HepG2 (cell line): ENCODE results near the gene AGRN. TPM values are rescaled to one million over a fixed set of nuclear protein-coding genes. Genes with fewer than 3 reads are reported as not detected.

ENCODE experiments used
- ARNT2 ChIP-seq: sonication (generic); formaldehyde crosslinking; IDR thresholded peaks from 2 replicates; pipeline ENCODE4 v1.8.0; 2022; ENCODE audit warnings: mild to moderate bottlenecking, low read depth, missing genetic modification reagents, moderate library complexity
- EED ChIP-seq: sonication (generic); formaldehyde crosslinking; IDR thresholded peaks from 2 replicates; pipeline ENCODE4 v1.5.0; 2020; ENCODE audit warnings: mild to moderate bottlenecking, missing genetic modification reagents
- JUND ChIP-seq: sonication (generic); formaldehyde crosslinking; IDR thresholded peaks from 2 replicates; pipeline ENCODE4 v1.8.0; 2022; ENCODE audit warnings: mild to moderate bottlenecking, missing genetic modification reagents
- TRIM24 ChIP-seq: sonication (generic); formaldehyde crosslinking; IDR thresholded peaks from 2 replicates; pipeline ENCODE4 v1.8.0; 2022; ENCODE audit warnings: mild to moderate bottlenecking, missing genetic modification reagents
- ZNF34 ChIP-seq: sonication (generic); formaldehyde crosslinking; IDR thresholded peaks from 2 replicates; pipeline ENCODE4 v1.4.0; 2020; ENCODE audit warnings: mild to moderate bottlenecking, missing genetic modification reagents, borderline replicate concordance
- ZNF615 ChIP-seq: sonication (generic); formaldehyde crosslinking; IDR thresholded peaks from 2 replicates; pipeline ENCODE4 v1.5.0; 2020; ENCODE audit warnings: mild to moderate bottlenecking, missing genetic modification reagents, borderline replicate concordance
- ZNF678 ChIP-seq: sonication (generic); formaldehyde crosslinking; IDR thresholded peaks from 2 replicates; pipeline ENCODE4 v1.4.0; 2020; ENCODE audit warnings: mild to moderate bottlenecking, missing genetic modification reagents
- ZNF724P ChIP-seq: sonication (generic); formaldehyde crosslinking; IDR thresholded peaks from 2 replicates; pipeline ENCODE4 v1.8.0; 2022; ENCODE audit warnings: missing genetic modification reagents, borderline replicate concordance
- polyA plus RNA-seq, 8 experiments: library from polyadenylated mRNA; depleted of rRNA in 3 of 8; stranded (reverse) in 7 of 8; unstranded in 1 of 8; fragments of >200 nt; fragmentation: Illumina TruSeq in 4 of 8; extraction: Trizol in 4 of 8; gene quantifications; 2 replicates each; pipeline versions ENCODE4 v1.2.1 to v1.2.3, GENCODE V29; 2011 to 2016; ENCODE audit warnings: low read depth in 4 of 8, missing spikeins in 1 of 8, mixed read lengths in 1 of 8; ENCODE audit not compliant: insufficient read depth in 1 of 8
- total RNA-seq, 5 experiments: library from RNA; depleted of rRNA; stranded (reverse); fragments of >200 nt; fragmentation: Illumina TruSeq; extraction: Trizol; gene quantifications; 2 replicates each; pipeline ENCODE4 v1.2.3, GENCODE V29; 2016; ENCODE audit warnings: low read depth in 1 of 5
- TF ChIP-seq, protein P1 (sequence below): sonication (generic); formaldehyde crosslinking; IDR thresholded peaks from 2 replicates; pipeline ENCODE4 v1.8.1; 2023; ENCODE audit warnings: mild to moderate bottlenecking, missing genetic modification reagents
- TF ChIP-seq, protein P2 (sequence below): sonication (generic); formaldehyde crosslinking; IDR thresholded peaks from 2 replicates; pipeline ENCODE4 v1.4.0; 2020; ENCODE audit warnings: missing genetic modification reagents, borderline replicate concordance
- TF ChIP-seq, protein P3 (sequence below): sonication (generic); formaldehyde crosslinking; IDR thresholded peaks from 2 replicates; pipeline ENCODE4 v1.5.0; 2020; ENCODE audit warnings: mild to moderate bottlenecking, missing genetic modification reagents, borderline replicate concordance
- TF ChIP-seq, protein P4 (sequence below): sonication (generic); formaldehyde crosslinking; IDR thresholded peaks from 2 replicates; pipeline ENCODE4 v1.9.0; 2021; ENCODE audit warnings: missing genetic modification reagents, mild to moderate bottlenecking, borderline replicate concordance
- TF ChIP-seq, protein P5 (sequence below): sonication (generic); formaldehyde crosslinking; IDR thresholded peaks from 2 replicates; pipeline ENCODE4 v1.8.0; 2022; ENCODE audit warnings: missing genetic modification reagents, mild to moderate bottlenecking, borderline replicate concordance
- TF ChIP-seq, protein P6 (sequence below): sonication (generic); formaldehyde crosslinking; IDR thresholded peaks from 2 replicates; pipeline ENCODE4 v1.8.1; 2022; ENCODE audit warnings: low read depth, mild to moderate bottlenecking, missing genetic modification reagents

Gene AGRN
- total and polyA plus RNA-seq, 2 of the 13 experiments (the other 11 are each of a cell fraction or from before 2014, with no cell fraction given): 29.8 to 65.2 TPM

DNA sequence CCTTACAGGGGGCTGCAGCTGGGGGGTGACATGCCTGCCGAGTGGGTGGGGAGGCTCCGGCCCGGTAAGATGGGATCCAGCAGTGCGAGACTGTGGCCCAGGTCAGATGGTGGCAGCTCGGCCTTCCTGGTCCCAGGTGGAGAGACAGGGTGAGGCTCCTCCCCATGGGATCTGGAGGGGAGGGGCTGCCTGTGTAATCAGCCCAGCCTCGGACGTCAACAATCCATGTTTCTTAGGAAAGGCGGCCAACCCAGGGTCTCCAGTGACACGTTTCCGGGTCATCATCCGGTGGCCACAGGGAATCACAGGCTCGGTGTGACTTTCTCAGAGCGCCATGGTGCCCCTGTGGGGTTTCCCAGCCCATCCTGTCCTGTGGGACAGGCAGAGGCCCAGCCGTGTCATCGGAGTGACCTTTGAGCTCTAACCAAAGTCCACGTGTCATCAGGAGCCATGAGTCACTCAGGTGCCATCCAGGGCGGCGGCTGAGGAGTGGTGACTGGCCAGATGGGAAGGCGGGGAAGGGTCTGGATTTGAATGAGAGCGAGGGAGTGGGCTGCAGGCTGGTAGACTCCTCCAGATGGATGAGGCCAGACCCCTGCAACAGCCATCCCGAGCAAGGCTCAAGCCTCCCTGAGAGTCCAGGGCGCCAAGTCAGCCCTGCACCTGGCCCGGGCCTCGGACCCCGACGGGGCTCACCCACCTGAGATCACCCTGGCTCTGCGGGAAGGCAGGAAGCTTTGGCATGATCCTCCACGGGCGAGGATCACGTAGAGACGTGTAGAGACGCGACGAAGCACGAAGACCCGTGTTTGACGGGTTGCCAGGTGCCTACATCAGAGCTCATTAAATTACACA lies 13.4 kb upstream of the AGRN start (continued):
- TF ChIP-seq, protein P1, sequence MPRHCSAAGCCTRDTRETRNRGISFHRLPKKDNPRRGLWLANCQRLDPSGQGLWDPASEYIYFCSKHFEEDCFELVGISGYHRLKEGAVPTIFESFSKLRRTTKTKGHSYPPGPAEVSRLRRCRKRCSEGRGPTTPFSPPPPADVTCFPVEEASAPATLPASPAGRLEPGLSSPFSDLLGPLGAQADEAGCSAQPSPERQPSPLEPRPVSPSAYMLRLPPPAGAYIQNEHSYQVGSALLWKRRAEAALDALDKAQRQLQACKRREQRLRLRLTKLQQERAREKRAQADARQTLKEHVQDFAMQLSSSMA: no peak
- TF ChIP-seq ZNF678 (no peak), JUND (CRISPR knock-in tag) (peak; percentile 99), ZNF615 (no peak), ZNF724P (CRISPR knock-in tag) (peak; percentile 84; the same call in 1 of the 2 replicates), EED (CRISPR knock-in tag) (no peak), TRIM24 (CRISPR knock-in tag) (0 out of 2 replicates have a peak, but pooled peaks have one; percentile 25), ARNT2 (no peak), ZNF34 (no peak; the same call in 1 of the 2 replicates)
- TF ChIP-seq, protein P2, sequence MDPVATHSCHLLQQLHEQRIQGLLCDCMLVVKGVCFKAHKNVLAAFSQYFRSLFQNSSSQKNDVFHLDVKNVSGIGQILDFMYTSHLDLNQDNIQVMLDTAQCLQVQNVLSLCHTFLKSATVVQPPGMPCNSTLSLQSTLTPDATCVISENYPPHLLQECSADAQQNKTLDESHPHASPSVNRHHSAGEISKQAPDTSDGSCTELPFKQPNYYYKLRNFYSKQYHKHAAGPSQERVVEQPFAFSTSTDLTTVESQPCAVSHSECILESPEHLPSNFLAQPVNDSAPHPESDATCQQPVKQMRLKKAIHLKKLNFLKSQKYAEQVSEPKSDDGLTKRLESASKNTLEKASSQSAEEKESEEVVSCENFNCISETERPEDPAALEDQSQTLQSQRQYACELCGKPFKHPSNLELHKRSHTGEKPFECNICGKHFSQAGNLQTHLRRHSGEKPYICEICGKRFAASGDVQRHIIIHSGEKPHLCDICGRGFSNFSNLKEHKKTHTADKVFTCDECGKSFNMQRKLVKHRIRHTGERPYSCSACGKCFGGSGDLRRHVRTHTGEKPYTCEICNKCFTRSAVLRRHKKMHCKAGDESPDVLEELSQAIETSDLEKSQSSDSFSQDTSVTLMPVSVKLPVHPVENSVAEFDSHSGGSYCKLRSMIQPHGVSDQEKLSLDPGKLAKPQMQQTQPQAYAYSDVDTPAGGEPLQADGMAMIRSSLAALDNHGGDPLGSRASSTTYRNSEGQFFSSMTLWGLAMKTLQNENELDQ (CRISPR knock-in tag): no peak; the same call in 1 of the 2 replicates
- TF ChIP-seq, protein P3, sequence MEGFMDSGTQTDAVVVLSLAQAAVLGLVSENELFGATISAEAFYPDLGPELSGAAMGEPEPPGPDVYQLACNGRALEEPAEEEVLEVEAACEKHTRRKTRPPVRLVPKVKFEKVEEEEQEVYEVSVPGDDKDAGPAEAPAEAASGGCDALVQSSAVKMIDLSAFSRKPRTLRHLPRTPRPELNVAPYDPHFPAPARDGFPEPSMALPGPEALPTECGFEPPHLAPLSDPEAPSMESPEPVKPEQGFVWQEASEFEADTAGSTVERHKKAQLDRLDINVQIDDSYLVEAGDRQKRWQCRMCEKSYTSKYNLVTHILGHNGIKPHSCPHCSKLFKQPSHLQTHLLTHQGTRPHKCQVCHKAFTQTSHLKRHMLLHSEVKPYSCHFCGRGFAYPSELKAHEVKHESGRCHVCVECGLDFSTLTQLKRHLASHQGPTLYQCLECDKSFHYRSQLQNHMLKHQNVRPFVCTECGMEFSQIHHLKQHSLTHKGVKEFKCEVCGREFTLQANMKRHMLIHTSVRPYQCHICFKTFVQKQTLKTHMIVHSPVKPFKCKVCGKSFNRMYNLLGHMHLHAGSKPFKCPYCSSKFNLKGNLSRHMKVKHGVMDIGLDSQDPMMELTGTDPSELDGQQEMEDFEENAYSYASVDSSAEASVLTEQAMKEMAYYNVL (CRISPR knock-in tag): no peak
- TF ChIP-seq, protein P4, sequence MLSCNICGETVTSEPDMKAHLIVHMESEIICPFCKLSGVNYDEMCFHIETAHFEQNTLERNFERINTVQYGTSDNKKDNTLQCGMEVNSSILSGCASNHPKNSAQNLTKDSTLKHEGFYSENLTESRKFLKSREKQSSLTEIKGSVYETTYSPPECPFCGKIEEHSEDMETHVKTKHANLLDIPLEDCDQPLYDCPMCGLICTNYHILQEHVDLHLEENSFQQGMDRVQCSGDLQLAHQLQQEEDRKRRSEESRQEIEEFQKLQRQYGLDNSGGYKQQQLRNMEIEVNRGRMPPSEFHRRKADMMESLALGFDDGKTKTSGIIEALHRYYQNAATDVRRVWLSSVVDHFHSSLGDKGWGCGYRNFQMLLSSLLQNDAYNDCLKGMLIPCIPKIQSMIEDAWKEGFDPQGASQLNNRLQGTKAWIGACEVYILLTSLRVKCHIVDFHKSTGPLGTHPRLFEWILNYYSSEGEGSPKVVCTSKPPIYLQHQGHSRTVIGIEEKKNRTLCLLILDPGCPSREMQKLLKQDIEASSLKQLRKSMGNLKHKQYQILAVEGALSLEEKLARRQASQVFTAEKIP (CRISPR knock-in tag): no peak
- TF ChIP-seq, protein P5, sequence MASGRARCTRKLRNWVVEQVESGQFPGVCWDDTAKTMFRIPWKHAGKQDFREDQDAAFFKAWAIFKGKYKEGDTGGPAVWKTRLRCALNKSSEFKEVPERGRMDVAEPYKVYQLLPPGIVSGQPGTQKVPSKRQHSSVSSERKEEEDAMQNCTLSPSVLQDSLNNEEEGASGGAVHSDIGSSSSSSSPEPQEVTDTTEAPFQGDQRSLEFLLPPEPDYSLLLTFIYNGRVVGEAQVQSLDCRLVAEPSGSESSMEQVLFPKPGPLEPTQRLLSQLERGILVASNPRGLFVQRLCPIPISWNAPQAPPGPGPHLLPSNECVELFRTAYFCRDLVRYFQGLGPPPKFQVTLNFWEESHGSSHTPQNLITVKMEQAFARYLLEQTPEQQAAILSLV: no peak; the same call in 1 of the 2 replicates
- TF ChIP-seq, protein P6, sequence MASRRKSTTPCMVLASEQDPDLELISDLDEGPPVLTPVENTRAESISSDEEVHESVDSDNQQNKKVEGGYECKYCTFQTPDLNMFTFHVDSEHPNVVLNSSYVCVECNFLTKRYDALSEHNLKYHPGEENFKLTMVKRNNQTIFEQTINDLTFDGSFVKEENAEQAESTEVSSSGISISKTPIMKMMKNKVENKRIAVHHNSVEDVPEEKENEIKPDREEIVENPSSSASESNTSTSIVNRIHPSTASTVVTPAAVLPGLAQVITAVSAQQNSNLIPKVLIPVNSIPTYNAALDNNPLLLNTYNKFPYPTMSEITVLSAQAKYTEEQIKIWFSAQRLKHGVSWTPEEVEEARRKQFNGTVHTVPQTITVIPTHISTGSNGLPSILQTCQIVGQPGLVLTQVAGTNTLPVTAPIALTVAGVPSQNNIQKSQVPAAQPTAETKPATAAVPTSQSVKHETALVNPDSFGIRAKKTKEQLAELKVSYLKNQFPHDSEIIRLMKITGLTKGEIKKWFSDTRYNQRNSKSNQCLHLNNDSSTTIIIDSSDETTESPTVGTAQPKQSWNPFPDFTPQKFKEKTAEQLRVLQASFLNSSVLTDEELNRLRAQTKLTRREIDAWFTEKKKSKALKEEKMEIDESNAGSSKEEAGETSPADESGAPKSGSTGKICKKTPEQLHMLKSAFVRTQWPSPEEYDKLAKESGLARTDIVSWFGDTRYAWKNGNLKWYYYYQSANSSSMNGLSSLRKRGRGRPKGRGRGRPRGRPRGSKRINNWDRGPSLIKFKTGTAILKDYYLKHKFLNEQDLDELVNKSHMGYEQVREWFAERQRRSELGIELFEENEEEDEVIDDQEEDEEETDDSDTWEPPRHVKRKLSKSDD (CRISPR knock-in tag): peak; percentile 90
